Measurements from ENCODE around the gene TMEM244.
"Not testable (repeated sequence)": the region's sequence is repeated elsewhere in the genome, so short reads cannot be mapped to it uniquely, and the experiment has no call there.

The TMEM244 gene

DNA sequence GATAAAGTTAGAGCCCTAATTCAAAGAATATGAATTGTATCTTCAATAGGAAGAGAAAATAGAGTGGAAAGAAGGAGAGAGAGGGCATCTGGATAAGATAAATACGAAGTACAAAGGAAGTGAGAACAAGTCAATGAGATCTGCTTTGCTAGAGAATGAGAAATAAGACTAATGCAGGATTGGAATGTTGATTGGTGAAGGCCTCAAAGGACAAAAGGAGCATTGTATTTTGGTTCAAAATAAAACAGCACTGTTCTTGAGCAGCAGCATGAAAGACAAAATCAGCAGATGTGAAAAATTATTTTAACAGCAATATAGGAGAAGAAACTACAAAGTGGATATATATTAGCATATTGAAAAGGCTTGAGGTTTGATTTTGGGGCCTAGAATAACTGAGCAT is 5.1 kb upstream of the TMEM244 start:
- no peak for DNase-seq

DNA sequence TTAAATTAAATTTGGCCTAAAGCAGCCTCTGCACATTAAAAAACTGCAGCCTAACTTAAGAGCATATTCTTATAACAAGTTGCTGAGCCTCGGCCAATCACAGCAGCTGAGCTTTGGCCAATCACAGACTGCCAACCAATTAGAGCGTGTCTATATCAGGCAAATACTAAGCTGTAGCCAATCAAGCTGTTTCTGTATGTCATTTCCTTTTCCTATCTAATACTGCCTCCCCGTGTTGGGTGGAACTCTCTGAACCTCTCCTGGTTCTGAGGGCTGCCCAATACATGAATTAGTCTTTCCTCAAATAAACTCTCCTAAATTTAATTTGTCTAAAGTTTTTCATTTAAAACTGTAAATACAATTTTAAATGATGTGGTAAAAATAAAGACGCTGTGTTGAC is 3.9 kb upstream of the TMEM244 start:
- DNase-seq = no peak

DNA sequence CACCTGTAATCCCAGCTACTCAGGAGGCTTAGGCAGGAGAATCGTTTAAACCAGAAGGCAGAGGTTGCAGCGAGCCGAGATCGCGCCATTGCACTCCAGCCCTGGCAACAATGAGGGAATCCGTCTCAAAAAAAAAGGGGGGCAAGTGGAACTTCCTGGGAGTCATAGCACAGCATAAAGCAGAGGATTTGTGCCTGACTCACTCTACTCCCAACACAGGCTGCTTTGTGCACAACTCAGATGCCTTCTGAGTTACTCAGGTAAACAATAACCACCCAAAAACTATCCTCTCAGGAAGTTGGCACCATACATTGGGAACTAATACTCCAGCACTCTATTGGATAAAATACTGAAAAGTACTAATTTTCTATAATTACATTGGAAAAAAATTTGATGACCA is 2.5 kb upstream of the TMEM244 start:
- DNase-seq = no peak

DNA sequence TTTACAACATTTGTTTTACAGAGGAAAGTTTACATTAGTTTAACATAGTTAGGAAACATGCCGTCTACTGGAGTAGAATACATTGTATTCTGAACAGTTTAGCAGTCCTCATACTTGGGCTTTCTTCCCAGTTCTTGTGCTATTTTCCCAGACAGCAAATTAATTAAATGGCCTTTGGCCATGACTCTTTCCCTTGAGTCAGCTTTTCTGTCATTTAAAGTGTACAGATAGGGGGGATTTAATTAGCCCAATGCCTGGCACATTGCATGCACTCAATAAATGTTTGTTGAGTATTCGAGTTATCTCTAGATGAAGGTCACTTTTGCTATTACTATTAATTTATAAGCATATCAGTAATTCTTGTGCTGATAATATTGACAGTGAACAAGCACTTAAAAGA is 1.6 kb downstream of the TMEM244 start:
- no peak for DNase-seq

DNA sequence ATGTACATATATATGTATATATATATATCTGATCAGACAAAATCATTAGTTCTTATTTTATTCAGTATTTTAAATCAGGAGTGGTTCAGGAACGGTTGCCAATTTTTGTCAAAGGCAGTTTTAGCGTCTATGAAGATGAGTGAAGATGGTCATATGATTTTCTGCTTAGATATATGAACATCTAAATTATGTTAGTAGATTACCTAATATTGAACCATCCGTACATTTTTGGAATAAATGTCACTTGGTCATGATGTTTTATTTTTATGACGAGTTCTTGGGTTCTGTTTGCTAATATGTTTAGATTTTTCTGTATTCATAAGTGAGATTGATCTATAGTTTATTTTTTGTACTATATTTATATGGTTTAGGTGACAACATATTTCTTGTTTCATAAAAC is 3.3 kb downstream of the TMEM244 start:
- DNase-seq = no peak

DNA sequence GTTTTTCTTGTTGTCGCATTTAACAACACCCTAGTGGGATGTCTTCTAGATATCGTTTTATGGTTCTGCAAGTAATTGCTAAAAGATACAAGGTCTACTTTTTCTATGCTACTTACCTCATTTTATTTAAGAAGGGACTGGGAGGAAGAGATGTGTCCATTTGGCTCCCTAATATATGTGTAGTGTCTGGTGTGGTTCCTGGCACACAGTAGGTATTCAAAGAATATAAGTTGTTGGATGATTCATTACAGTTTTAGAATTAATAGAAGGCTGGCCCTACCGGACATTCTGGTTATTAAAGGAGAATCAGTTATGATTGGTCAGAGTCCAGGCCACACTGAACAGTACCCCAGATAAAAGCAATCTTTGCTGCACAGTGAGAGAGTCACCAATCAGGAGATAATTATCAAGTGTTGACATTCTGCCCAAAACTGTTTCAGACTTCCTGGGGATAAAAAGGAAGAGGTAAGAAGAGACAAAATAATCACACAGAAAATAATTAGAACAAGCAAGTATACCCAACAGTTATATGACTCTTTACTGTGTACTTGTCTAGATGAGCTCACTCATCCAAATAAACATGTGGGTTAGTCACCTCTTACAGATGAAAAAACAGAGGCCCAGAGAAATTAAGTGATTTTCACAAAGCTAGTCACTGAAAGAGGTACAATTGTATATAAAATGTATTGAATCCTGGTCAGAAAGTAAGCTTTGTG is 7.0 kb downstream of the TMEM244 start:
- DNase-seq = no peak

DNA sequence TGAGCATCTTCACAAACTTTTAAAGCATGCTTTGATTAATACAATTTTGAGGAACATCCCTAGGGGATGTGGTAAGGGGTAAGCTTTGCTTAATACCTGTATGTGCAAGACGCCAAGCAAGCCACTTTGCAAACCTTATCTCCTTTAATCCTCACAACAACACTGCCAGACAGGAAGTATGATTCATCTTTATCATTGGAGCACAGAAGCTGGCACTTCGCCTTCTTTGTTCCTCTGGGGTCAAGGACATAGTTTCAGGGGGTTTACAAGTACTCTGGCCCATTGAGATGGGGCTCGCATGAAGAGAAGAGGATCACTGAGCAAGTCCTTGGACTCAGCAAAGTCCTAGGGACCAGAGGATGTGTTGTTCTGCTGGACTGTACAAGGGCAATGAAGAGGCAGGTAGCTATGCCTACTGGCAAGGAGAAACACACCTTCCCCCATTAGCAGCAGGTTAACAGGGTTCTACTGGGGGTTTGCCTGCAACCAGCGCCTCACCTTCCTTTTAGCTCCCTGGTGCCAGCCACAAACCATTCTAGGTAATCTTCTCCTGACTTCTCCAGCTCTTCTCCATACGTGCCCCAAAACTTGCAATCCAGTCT is 8.8 kb downstream of the TMEM244 start:
- DNase-seq = no peak

DNA sequence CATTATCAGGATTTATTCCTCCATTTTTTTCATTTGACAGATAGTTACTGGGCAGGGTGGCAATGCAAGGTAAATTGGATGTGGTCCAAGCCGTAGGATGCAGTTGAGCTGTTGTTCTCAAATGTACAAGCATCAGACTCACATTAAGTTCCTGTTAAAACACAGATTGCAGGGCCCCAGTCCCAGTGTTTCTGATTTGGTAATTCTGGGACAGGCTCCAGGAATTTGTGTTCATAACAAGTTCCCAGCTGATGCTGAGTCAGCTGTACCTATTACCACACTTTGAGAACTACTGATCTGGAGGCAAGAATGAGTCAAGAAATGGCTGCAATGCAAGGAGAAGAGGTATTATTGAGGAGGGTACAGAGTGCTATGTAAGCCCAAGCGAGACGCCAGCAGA is 11.7 kb downstream of the TMEM244 start:
- DNase-seq = no peak

DNA sequence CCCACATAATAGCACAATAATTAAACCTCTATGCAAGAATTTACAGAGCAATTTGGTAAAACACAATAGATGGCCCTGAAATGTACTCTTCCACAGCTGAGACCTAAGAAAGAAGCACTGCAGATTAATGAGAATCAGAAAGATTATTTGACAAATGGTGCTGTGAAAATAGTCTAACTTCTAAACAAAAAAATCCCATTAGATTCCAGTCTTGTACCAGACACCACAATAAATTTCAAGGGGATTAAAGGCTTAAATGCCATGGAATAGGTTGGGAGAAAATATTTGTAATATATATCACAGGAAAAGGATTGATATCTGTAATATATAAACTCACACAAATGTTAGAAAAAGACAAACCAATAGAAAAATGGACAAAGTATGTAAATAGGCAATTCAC is 14.4 kb downstream of the TMEM244 start:
- no peak for DNase-seq

DNA sequence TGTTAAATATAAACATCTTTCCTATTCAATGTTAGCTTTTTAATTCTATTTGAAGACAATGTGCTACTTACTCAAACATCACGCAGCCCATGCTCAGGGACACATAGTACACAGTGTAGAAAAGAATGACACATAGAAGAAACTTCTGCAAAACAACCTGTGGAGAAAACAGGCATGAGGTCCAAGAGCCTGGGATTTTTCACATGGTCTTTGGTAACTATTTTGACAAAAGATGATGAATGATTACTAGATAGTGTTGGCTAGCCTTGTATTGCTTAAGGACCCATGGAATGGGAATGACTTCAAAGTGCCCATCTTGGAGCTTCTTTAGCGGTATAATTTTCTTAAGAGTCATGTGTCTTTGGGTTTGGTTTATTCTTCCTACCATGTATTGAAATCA is 15.4 kb downstream of the TMEM244 start:
- DNase-seq = no peak

DNA sequence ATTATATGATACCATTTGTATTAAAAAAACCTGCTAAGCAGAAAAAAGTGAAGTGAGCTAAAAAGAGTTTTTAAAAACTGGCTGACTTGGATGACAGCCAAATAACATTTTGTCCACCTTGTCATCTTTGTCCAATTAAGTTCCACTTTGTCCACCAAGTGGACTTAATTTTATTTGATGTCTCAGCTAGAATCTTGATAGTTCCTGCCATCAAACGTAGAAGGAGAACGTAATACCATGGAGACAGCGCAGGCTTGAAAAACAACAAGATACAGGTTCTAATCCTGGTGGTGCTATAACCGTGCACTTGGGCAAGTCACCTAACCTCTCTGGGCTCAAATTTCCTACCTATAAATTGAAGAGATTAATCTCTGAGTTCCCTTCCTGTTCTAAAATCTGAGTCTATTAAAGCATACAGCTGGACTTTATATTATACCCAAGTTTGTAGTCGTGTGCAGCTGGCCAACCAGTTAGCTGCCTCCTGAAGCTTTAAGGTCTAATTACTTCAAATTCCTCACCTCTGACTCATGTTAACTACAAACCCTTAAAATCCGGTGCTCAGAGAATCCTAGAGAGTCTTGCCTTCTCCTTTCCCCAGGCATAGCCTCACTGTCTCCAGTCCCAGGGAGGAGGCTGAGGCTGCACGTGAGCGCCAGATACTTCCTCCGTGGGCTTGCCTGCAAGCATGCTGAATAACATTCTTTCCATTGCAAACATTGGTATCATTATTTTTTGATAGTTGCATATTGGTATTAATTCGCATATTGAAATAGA is 16.8 kb downstream of the TMEM244 start:
- no peak for DNase-seq

DNA sequence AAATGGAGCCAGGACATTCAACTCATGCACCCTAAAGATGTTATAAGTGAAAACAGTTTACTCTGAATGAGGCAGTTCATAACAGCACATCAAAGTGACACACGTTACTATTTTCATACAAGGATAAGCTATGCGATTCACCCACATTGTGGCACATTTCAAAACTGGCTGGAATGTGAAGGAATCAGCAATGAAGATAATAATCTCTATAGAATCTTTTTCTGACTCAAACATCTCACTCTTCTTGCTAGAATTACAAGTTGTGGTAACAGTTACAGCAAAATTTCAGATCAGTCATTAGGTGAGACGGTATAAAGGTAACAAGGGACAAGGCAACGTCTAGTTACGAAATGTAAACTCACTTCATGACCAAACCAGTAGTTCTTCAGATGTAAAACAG is 17.5 kb downstream of the TMEM244 start:
- DNase-seq = no peak

DNA sequence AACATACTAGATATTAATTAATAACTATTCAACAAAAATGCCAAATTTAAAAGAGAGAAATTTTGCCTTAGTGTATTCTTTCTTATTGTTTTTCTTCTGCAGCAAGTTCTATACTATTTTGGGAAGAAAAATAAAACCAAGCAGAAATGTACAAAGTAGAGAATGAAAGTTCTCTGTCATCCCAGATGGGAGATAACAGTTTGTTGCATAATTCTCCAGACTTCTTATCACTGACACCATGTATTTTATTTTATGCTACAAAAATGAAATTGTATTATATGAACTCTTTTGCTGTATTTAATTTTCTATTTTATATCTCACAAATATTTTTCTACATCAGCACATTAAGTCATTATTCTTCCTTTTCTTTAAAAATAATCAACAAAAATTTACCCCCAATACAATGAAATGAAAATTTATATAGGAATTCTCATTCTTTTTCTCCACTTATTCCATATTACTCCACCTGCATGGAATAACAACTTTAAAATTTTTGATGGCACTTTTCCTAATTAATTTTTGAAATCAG is 18.2 kb downstream of the TMEM244 start:
- no peak for DNase-seq

DNA sequence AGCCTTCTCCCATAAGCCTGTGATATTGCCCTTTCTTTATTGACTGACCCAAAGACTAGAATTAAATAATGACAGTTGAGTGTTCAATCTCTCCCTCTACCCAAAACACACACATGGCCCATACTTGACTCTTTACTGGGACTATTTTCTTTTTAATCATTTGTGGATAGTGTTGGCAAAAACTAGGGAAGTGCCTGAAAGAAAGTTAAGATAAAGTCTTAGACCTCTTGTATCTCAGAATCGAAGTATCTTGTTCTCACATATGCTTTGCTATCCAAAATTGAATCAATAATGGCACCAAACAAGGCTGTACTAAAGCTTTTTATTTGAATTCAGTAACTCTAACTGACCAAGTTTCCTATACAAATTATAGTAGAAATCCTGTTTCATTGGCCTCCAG is 19.0 kb downstream of the TMEM244 start:
- DNase-seq = no peak

DNA sequence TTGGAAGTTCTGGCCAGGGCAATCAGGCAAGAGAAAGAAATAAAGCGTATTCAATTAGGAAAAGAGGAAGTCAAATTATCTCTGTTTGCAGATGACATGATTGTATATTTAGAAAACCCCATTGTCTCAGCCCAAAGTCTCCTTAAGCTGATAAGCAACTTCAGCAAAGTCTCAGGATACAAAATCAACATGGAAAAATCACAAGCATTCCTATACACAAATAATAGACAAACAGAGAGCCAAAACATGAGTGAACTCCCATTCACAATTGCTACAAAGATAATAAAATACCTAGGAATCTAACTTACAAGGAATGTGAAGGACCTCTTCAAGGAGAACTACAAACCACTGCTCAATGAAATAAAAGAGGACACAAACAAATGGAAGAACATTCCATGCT is 21.6 kb downstream of the TMEM244 start:
- not testable (repeated sequence) for DNase-seq

DNA sequence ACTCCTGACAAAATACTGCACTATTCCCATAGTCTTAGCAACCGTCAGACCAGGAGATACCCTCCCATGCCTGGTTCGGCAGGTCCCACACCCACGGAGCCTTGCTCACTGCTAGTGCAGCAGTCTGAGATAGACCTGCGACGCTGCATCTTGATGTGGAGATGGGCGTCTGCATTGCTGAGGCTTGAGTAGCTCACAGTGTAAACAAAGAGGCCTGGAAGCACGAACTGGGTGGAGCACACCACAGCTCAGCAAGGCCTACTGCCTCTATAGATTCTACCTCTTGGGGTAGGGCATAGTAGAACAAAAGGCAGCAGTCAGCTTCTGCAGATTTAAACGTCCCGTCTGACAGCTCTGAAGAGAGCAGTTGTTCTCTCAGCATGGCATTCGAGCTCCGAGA is 25.4 kb downstream of the TMEM244 start:
- no peak for DNase-seq

DNA sequence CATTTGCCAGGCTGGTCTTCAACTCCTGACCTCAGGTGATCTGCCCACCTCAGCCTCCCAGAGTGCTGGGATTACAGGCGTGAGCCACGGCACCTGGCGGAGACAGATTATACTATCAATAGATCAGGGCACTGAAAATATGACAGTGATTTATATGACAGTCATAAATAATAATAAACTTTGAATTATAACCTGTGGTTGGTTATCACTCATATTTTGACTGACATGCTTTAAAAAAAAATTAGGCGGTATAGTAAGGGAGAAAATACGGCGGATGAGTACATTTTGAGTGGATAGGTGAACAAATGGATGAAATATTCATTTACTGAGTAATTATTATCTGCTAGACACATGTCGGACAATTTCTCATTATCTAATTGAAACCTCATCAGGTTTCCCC is 28.8 kb downstream of the TMEM244 start:
- no peak for DNase-seq

DNA sequence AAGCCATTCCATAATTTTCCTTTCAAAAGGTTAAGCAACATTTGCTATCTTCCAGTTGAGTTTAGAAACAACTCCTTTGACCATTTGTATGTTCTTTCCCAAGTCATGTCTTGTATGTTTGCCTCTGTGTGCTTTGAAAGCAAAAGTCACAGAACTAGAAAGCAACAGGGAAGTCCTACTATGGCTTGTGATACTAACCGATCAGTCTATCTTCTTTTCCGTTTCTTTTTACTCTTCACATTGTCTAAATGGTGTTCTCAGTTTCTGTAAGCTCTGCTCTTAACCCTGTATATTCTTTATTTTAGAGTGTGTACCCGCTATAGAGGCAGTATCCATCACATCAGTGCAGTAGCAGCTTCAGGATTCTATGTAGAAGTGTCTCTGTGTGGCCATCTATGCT is 32.9 kb downstream of the TMEM244 start:
- no peak for DNase-seq

DNA sequence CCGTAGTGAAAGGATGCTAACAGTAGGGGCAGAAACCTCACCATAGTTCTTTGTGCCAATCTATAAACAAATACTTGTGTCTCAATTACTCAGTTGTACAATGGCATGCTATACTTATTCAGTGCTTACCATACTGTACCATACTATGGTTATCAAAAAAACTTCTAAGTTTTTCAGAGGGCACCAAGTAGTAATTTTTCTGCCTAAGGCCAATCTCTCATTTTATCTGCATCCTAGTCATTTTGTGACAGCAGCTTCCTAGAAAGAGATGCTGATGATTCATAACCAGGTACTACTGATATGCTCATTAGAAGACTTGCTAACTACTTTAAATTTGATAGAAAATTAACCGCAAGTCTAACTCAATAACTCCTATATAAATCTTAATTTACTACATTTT is 42.9 kb downstream of the TMEM244 start:
- no peak for DNase-seq

DNA sequence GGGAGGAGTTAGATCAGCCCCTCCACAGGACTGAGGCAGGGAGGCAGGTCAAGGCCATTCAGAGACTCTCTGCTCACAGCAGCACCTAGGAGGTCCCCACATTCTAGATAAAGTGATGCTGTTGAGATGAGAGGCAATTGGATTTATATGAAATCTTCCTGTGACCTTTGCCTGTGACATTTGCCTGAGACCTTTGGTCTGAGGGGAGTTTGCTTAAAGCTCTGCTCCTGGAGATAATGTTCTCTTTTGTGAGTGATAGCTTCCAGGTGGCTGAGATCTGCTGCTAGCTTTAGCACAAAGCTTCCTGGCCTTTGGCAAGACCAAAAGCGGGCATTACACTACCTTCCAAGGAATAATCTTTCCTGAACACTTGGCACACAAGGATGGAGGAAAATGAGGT is 43.3 kb downstream of the TMEM244 start:
- no peak for DNase-seq

DNA sequence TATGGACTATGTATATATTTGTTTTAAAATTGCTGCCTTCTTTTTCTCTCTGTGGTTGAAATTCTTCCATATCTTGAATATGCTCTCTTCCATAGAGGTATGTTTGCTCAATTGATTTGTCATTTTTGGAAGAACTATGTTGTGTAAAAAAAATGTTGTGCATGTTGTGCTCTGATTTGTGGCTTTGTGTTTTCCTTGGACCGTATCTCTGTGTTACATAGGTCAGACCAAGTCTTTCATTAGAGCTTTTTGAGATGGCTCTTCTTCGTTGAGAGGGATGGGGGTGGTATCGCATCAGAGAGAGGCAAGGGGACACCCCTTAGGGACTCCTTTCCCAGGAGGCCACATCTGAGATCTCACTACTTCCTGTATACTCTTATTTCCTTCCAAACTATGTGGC is 43.8 kb downstream of the TMEM244 start:
- DNase-seq = no peak

DNA sequence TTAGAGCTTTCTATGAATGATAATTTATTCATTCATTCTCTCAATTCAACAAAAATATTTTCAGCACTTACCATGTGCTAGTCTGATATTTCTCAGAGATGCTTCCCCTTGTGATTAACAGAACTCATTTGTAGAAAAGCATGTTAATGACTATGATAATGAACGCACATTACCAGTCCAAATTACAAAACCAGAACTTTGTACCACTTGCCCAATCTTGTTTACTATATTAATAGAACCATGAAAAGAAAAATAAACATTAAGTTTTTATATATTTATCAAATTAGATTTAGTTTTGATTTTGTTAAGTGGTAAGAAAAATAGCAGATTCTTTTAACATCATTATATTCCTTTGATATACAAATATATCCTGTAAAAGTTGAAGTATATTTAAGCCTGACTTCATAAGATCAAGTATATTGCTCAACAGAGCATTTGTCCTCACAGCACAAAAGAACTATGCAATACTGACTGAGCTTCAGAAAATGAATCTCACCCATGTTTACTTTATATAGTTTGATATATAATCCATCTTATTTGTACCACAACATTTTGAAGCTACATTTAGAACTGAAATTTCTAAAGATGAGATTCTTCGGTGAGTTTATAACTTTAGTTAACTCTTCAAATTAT is 48.9 kb downstream of the TMEM244 start:
- no peak for DNase-seq

DNA sequence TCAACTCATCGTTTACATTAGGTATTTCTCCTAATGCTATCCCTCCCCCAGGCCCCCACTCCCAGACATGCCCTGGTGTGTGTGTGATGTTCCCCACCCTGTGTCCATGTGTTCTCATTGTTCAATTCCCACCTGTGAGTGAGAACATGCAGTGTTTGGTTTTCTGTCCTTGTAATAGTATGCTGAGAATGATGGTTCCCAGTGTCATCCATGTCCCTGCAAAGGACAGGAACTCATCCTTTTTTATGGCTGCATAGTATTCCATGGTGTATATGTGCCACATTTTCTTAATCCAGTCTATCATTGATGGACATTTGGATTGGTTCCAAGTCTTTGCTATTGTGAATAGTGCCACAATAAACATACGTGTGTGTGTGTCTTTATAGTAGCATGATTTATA is 54.0 kb downstream of the TMEM244 start:
- not testable (repeated sequence) for DNase-seq

DNA sequence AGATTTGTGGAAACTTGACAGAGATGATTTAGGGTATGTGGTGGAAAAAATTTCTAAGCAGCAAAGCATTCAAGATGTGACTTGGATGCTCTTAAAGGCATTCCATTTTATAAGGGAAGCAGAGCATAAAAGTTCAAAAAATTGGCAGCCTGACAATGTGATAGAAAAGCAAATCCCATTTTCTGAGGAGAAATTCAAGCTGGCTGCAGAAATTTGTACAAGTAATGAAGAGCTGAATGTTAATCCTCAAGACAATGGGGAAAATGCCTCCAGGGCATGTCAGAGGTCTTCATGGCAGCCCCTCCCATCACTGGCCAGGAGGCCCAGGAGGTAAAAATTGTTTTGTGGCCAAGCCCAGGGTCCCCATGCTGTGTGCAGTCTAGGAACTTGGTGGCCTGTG is 58.2 kb downstream of the TMEM244 start:
- DNase-seq = not testable (repeated sequence)
